ENCODE measurements around the gene CERCAM. TPM values are rescaled to one million over a fixed set of nuclear protein-coding genes. Genes with fewer than 3 reads are reported as not detected.

CERCAM gene
- total and polyA plus RNA-seq, 2 donors from 2014 or later: 19.7 to 25.5 TPM

GRCh38 chr9:128470560-128470959, 49.9 kb downstream of the CERCAM start:
- TF ChIP-seq, protein P1, sequence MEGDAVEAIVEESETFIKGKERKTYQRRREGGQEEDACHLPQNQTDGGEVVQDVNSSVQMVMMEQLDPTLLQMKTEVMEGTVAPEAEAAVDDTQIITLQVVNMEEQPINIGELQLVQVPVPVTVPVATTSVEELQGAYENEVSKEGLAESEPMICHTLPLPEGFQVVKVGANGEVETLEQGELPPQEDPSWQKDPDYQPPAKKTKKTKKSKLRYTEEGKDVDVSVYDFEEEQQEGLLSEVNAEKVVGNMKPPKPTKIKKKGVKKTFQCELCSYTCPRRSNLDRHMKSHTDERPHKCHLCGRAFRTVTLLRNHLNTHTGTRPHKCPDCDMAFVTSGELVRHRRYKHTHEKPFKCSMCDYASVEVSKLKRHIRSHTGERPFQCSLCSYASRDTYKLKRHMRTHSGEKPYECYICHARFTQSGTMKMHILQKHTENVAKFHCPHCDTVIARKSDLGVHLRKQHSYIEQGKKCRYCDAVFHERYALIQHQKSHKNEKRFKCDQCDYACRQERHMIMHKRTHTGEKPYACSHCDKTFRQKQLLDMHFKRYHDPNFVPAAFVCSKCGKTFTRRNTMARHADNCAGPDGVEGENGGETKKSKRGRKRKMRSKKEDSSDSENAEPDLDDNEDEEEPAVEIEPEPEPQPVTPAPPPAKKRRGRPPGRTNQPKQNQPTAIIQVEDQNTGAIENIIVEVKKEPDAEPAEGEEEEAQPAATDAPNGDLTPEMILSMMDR (IDR thresholded peaks at IDR 0.05; ENCODE audit: borderline replicate concordance, extremely low read depth, insufficient read depth): no peak
- H3K9ac ChIP-seq (ENCODE audit: low read length in 3 of 3): no peak overlapping the region
- H3K27ac ChIP-seq (ENCODE audit: low read depth in 2 of 2, low read length in 2 of 2): no peak overlapping the region
- no peaks in the 10 kb centered on the region for H3K4me1 ChIP-seq (ENCODE audit: control insufficient read depth in 2 of 3, insufficient read depth in 2 of 3, low read depth in 1 of 3, low read length in 3 of 3)
- H3K9me3 ChIP-seq (ENCODE audit: control insufficient read depth in 2 of 3, insufficient read depth in 1 of 3, low read length in 3 of 3): no peaks in the 10 kb centered on the region
- no peak for FAIRE-seq
- intact Hi-C loops (cut with DNase I): no loop called here
- H3K4me3 ChIP-seq (ENCODE audit: low read length in 3 of 3): no peak overlapping the region
- no peaks in the 10 kb centered on the region for H3K27me3 ChIP-seq (ENCODE audit: control insufficient read depth, insufficient read depth, low read length)
- DNase-seq: no peak
- peaks cover 0 to 17% (median 8%) of the 10 kb centered on the region in 3 donors for H3K36me3 ChIP-seq (ENCODE audit: control insufficient read depth in 2 of 3, insufficient read depth in 3 of 3, low read length in 3 of 3)

GRCh38 chr9:128473104-128473503, 52.4 kb downstream of the CERCAM start:
- DNase-seq (no peak), FAIRE-seq (no peak)
- no peak overlapping the region for H3K4me3 ChIP-seq (ENCODE audit: low read length in 3 of 3)
- H3K9ac ChIP-seq (ENCODE audit: low read length in 3 of 3): no peak overlapping the region
- H3K27ac ChIP-seq (ENCODE audit: low read depth in 2 of 2, low read length in 2 of 2): no peak overlapping the region
- TF ChIP-seq, protein P1 (IDR thresholded peaks at IDR 0.05; ENCODE audit: borderline replicate concordance, extremely low read depth, insufficient read depth): no peak
- no peaks in the 10 kb centered on the region for H3K27me3 ChIP-seq (ENCODE audit: control insufficient read depth, insufficient read depth, low read length)
- H3K36me3 ChIP-seq (ENCODE audit: control insufficient read depth in 2 of 3, insufficient read depth in 3 of 3, low read length in 3 of 3): peaks cover 0 to 15% (median 8%) of the 10 kb centered on the region in 3 donors
- intact Hi-C loops (cut with DNase I): no loop called here
- H3K9me3 ChIP-seq (ENCODE audit: control insufficient read depth in 2 of 3, insufficient read depth in 1 of 3, low read length in 3 of 3): no peaks in the 10 kb centered on the region
- H3K4me1 ChIP-seq (ENCODE audit: control insufficient read depth in 2 of 3, insufficient read depth in 2 of 3, low read depth in 1 of 3, low read length in 3 of 3): no peaks in the 10 kb centered on the region

DNA sequence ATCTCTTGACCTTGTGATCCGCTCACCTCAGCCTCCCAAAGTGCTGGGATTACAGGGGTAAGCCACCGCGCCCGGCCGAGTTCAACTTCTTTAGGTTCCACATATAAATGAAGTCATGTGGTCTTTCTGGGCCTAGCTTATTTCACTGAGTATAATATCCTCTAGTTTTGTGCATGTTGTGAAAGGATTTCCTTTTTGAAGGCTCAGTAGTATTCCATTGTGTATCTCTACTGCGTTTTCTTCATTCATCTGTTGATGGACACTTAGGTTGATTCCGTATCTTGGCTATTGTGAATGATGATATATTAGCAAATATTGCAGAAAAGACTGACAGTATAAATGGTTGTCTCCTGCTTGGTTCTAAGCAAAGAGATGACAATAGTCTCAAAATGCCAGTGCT, 55.2 kb downstream of the CERCAM start:
- Histone ChIP-seq H3K9ac (ENCODE audit: low read length in 3 of 3) (no peak overlapping the region), H3K27me3 (ENCODE audit: control insufficient read depth, insufficient read depth, low read length) (no peaks in the 10 kb centered on the region), H3K4me3 (ENCODE audit: low read length in 3 of 3) (no peak overlapping the region), H3K9me3 (ENCODE audit: control insufficient read depth in 2 of 3, insufficient read depth in 1 of 3, low read length in 3 of 3) (no peaks in the 10 kb centered on the region), H3K27ac (ENCODE audit: low read depth in 2 of 2, low read length in 2 of 2) (no peak overlapping the region), H3K36me3 (ENCODE audit: control insufficient read depth in 2 of 3, insufficient read depth in 3 of 3, low read length in 3 of 3) (peaks cover 0 to 14% (median 7%) of the 10 kb centered on the region in 3 donors), H3K4me1 (ENCODE audit: control insufficient read depth in 2 of 3, insufficient read depth in 2 of 3, low read depth in 1 of 3, low read length in 3 of 3) (no peaks in the 10 kb centered on the region)
- intact Hi-C loops (cut with DNase I): no loop called here
- TF ChIP-seq, protein P1 (IDR thresholded peaks at IDR 0.05; ENCODE audit: borderline replicate concordance, extremely low read depth, insufficient read depth): no peak
- DNase-seq: no peak
- no peak for FAIRE-seq

DNA sequence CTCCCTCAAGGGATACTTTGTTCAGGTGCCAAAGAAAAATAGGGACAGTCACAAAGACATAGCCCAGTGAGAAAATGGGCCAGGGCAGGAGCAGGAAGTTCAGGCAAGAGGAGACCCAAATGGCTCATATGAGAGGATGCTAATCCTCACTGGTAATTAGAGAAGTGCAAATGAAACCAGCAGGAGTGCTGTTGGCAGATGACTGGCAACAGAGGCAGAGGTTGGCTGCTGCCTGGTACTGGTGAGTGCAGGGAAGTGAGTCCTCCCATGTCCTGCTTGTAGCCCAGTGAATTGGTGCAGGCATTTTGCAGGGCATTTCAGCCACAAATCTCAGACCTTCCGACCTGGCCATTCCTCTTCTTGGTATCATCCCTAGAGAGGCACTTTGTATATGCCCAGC, 58.6 kb downstream of the CERCAM start:
- FAIRE-seq (no peak), DNase-seq (peak in 1 of 5 donors; percentile 4)
- intact Hi-C loops (cut with DNase I): no loop called here
- H3K36me3 ChIP-seq (ENCODE audit: control insufficient read depth in 2 of 3, insufficient read depth in 3 of 3, low read length in 3 of 3): peaks cover 3 to 22% (median 7%) of the 10 kb centered on the region in 3 donors
- H3K27ac ChIP-seq (ENCODE audit: low read depth in 2 of 2, low read length in 2 of 2): no peak overlapping the region
- TF ChIP-seq, protein P1 (IDR thresholded peaks at IDR 0.05; ENCODE audit: borderline replicate concordance, extremely low read depth, insufficient read depth): no peak
- H3K9me3 ChIP-seq (ENCODE audit: control insufficient read depth in 2 of 3, insufficient read depth in 1 of 3, low read length in 3 of 3): no peaks in the 10 kb centered on the region
- no peaks in the 10 kb centered on the region for H3K27me3 ChIP-seq (ENCODE audit: control insufficient read depth, insufficient read depth, low read length)
- no peak overlapping the region for H3K9ac ChIP-seq (ENCODE audit: low read length in 3 of 3)
- H3K4me1 ChIP-seq (ENCODE audit: control insufficient read depth in 2 of 3, insufficient read depth in 2 of 3, low read depth in 1 of 3, low read length in 3 of 3): no peaks in the 10 kb centered on the region
- no peak overlapping the region for H3K4me3 ChIP-seq (ENCODE audit: low read length in 3 of 3)

All from kidney (tissue), 14 donors.